B cell (primary cell): Measurements from ENCODE around the gene MED25.

Experiments
- CTCF ChIP-seq: fragments of 200-600 bp; IDR thresholded peaks from one replicate; pipeline ENCODE4 v1.8.0; 2022; ENCODE audit warnings: antibody characterized with exemption, mild to moderate bottlenecking
- EZH2 ChIP-seq: IDR thresholded peaks from 2 replicates; pipeline ENCODE4 v1.6.1; 2012; ENCODE audit warnings: borderline replicate concordance, low read depth, mild to moderate bottlenecking, moderate library complexity, low read length; ENCODE audit not compliant: insufficient read depth, poor library complexity, severe bottlenecking

- TF ChIP-seq CTCF (no peak), EZH2 (no peak)
Observed at GRCh38 chr19:49857838-49858087, 39.7 kb downstream of the MED25 start.
